Bronchial epithelial cell (primary cell): Measurements from ENCODE around the gene LYZL6. TPM values are rescaled to one million over a fixed set of nuclear protein-coding genes. Genes with fewer than 3 reads are reported as not detected.
"Not testable (repeated sequence)": the region's sequence is repeated elsewhere in the genome, so short reads cannot be mapped to it uniquely, and the experiment has no call there.

Experiments used
- DNase-seq: peaks from one replicate; pipeline ENCODE4 v3.0.0-alpha.2; 2010; ENCODE audit warnings: low read depth
- FAIRE-seq: peaks from 2 replicates; lab custom pipeline; 2011; peaks lifted over from hg19 to GRCh38; lab: Jason Lieb, UNC
- H3K27me3 ChIP-seq: 2 replicates; pipeline ENCODE4 v1.5.1; 2011; ENCODE audit warnings: low read length; ENCODE audit not compliant: control insufficient read depth, insufficient read depth
- H3K36me3 ChIP-seq: 2 replicates; pipeline ENCODE4 v1.5.1; 2011; ENCODE audit warnings: low read length; ENCODE audit not compliant: control insufficient read depth, insufficient read depth
- H3K4me3 ChIP-seq: 2 replicates; pipeline ENCODE4 v1.5.1; 2011; ENCODE audit warnings: mild to moderate bottlenecking, low read depth, low read length, control low read depth
- CTCF ChIP-seq: IDR thresholded peaks from 2 replicates; pipeline ENCODE4 v1.5.1; 2011; ENCODE audit warnings: mild to moderate bottlenecking, moderate library complexity, low read length, control low read depth, inconsistent platforms; ENCODE audit not compliant: insufficient read depth, severe bottlenecking
- total RNA-seq: library from RNA; depleted of rRNA; stranded (reverse); fragments of >200 nt; gene quantifications from 2 replicates; pipeline ENCODE4 v1.2.1, GENCODE V29; 2014

Gene LYZL6
- total RNA-seq, 1 donor from 2014 or later, result not detected

DNA sequence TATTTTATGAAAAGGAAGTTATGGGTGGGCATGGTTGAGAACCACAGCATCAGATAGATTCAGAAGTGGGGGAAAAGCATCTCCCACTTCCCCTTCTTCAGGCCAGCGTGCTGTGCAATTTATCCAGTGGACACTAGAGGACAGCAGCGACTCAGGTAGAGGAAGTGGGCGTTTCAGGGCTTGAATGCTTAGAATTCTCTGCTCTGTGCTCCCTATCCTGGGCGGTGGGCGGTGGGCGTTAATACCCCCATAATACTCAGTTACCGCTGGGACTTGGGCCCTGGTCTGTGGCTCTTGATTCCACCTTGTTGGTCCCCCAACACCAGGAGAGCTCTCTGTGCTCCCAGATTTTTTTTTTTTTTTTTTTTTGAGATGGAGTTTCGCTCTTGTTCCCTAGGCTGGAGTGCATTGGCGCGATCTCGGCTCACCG, 3.7 kb upstream of the LYZL6 start:
- DNase-seq (peak; percentile 44), FAIRE-seq (no peak)
- Histone ChIP-seq H3K36me3 (no peaks in the 10 kb centered on the region), H3K4me3 (no peak overlapping the region), H3K27me3 (peaks cover 3% of the 10 kb centered on the region)
- peak; percentile 87 for TF ChIP-seq CTCF

DNA sequence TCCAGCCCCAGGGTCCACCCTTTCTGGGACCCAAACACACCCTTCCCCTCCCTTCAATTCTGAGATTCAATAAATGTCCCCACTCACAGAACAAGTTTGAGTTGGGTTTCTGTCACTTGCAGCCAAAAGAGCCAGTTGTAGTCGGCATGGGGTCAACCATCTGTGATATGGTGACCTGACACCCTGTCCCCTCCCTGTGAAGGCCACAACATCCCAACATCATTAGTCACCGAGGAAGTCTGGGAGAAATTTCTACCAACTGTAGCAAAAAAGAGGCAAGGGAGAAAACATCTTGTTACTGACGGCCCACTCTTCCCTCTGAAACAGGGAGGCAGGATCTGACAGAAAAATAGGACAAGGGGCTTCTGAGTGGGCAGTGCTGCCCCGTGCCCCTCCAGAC, 638 bp upstream of the LYZL6 start:
- Histone ChIP-seq H3K36me3 (no peaks in the 10 kb centered on the region), H3K4me3 (no peak overlapping the region), H3K27me3 (no peaks in the 10 kb centered on the region)
- no peak for FAIRE-seq
- TF ChIP-seq CTCF, result no peak
- DNase-seq, result no peak

DNA sequence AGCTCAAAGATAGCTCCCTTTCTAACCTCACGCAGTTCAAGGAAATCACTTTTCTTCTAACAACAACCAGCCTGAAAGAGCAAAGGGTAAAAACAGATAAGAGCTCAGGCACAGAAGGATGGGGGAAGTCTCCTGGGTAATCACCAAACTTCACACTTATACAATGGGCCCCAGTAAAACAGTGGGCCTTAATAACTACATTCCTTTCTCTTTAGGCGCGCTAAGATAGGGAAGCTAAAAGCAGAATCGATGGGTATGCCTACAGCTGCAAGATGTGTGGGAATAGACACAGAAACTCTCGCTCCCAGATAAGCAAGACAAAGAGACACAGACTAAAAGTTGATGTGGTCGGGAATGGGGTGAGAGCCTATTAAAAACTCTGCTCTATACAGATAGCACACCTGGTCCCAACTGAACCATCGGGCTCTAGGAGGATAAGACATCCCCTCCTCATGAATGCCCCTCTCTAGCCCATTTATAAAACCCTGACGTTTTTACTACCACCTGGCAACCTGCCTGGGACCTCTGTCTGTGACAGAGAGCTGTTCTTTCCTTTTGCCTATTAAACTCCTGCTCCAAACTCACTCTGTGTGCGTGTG, 826 bp downstream of the LYZL6 start:
- H3K27me3 ChIP-seq, result no peaks in the 10 kb centered on the region
- H3K4me3 ChIP-seq, result no peak overlapping the region
- TF ChIP-seq CTCF, result no peak
- FAIRE-seq (no peak), DNase-seq (no peak)
- H3K36me3 ChIP-seq, result no peaks in the 10 kb centered on the region

DNA sequence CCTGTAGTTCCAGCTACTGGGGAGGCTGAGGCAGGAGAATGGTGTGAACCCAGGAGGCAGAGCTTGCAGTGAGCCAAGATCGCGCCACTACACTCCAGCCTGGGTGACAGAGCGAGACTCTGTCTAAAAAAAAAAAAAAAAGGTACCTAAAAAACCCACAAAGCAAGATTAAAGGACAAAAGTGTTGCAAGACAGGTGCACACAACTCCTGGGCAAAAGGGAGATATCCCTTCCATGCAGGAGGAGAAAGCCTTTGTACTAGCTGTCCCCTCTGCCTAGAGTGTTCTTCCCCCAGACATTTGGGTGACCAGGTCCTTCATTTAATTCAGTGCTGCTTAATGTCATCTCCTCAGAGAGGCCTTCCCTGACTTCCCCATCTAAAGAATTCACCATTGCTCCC, 5.0 kb downstream of the LYZL6 start:
- H3K27me3 ChIP-seq, FAIRE-seq, H3K4me3 ChIP-seq, DNase-seq, H3K36me3 ChIP-seq: not testable (repeated sequence)

DNA sequence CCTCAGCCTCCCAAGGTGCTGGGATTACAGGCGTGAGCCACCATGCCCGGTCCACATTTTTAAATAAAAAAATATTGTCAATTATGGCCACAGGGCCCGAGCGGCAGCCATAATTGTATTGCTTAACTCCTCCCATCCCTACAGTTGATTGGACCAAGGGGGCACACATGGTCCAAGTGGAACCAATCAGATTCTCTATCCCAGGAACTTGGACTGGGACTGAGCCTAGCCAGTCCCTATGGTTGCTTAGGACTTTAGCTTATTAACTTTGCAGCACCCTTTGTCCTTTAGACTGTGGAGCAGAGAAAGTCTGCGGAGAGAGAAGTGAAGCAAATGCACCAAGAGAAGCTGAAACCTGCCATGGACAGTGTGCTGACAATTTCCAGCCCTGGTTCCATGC, 7.5 kb downstream of the LYZL6 start:
- H3K4me3 ChIP-seq, result no peak overlapping the region
- DNase-seq, result no peak
- no peak for FAIRE-seq
- TF ChIP-seq CTCF, result no peak
- no peaks in the 10 kb centered on the region for H3K36me3 ChIP-seq
- no peaks in the 10 kb centered on the region for H3K27me3 ChIP-seq

GRCh38 chr17:35934760-35935159, 8.8 kb downstream of the LYZL6 start:
- no peaks in the 10 kb centered on the region for H3K27me3 ChIP-seq
- no peak for TF ChIP-seq CTCF
- no peak overlapping the region for H3K4me3 ChIP-seq
- H3K36me3 ChIP-seq, result no peaks in the 10 kb centered on the region
- FAIRE-seq, result no peak
- no peak for DNase-seq
